ENCODE data around the gene ELF3.
A peak's percentile ranks its signal among the peaks of the same experiment; 100 is the strongest.
"Not testable (repeated sequence)": the region's sequence is repeated elsewhere in the genome, so short reads cannot be mapped to it uniquely, and the experiment has no call there.

ELF3 gene

DNA sequence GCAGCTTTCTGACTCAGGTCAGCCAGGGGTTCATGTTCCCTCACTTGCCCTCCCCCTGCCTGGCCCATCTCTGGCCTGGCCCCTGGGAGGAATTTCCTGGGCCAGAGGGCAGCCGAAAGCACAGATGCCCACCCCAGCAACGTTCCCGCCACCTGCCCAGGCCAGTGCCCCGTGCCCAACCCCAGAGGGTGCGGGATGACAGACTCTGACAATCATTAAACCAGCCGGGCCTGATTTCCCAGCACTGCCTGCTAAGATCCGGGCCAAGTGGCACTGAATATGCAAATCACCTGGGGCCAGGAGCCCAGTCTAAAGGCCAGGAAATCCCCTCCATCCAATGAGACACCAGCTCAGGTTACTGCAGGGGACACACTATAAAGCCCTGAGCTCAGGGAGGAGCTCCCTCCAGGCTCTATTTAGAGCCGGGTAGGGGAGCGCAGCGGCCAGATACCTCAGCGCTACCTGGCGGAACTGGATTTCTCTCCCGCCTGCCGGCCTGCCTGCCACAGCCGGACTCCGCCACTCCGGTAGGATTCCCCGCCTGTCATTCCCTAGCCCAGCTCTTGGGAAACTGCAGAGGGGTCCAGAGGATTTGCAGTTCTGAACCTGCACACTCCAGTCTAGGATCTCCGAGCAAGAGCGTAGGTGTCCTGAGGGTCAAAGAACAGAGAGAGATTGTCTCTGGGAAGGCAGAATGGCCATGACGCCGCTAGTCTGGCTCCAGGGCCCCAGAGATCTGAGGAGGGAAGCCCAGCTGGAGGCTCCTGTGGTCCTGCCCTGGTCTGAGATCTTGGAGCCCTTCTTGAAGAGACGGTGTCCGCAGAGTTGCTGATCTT is at the start of gene ELF3:
Gene ELF3 (plus strand): TSS at position 408 of the 836 bp plus-strand sequence. CDS start 550 bp downstream, outside the sequence.
- DNase-seq = peak; percentile 97

DNA sequence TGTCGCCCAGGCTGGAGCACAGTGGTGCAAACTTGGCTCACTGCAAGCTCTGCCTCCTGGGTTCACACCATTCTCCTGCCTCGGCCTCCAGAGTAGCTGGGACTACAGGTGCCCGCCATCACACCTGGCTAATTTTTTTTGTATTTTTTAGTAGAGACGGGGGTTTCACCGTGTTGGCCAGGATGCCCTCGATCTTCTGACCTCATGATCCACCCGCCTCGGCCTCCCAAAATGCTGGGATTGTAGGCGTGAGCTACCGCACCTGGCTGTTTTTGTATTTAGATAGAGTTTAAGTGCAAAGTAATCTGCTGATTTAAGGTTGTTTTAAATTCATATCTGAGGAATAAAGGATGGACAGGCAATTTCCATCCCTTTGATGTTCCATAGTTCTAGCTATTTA is 48.0 kb upstream of the ELF3 start:
- not testable (repeated sequence) for DNase-seq

GRCh38 chr1:201964261-201964660 is 46.1 kb upstream of the ELF3 start:
- no peak for DNase-seq

GRCh38 chr1:201966171-201966570 is 44.2 kb upstream of the ELF3 start:
- no peak for DNase-seq

DNA sequence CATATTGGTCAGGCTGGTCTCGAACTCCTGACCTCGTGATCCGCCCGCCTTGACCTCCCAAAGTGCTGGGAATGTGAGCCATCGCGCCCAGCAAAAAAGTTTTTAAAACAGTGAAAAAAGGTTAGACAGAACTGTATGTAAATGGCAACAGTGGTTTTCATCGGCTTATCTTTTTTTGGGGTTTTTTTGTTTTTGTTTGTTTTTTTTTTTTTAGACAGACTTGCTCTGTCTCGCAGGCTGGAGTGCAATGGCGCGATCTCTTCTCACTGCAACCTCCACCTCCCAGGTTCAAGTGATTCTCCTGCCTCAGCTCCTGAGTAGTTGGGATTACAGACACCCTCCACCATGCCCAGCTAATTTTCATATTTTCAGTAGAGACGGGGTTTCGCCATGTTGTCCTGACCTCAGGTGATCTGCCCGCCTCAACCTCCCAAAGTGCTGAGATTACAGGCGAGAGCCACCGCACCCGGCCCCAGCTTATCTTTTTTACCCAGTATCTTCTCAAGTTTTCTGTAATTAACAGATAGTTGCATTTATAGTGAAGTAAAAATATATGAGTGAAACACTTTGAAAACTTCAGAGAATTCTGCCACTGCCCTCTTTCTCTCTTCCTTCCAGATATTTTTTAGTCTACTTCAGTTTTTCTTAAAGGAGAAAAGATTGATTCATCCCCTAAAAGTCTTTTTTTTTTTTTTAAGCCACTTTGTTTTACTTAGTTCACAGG is 42.0 kb upstream of the ELF3 start:
- DNase-seq = no peak

DNA sequence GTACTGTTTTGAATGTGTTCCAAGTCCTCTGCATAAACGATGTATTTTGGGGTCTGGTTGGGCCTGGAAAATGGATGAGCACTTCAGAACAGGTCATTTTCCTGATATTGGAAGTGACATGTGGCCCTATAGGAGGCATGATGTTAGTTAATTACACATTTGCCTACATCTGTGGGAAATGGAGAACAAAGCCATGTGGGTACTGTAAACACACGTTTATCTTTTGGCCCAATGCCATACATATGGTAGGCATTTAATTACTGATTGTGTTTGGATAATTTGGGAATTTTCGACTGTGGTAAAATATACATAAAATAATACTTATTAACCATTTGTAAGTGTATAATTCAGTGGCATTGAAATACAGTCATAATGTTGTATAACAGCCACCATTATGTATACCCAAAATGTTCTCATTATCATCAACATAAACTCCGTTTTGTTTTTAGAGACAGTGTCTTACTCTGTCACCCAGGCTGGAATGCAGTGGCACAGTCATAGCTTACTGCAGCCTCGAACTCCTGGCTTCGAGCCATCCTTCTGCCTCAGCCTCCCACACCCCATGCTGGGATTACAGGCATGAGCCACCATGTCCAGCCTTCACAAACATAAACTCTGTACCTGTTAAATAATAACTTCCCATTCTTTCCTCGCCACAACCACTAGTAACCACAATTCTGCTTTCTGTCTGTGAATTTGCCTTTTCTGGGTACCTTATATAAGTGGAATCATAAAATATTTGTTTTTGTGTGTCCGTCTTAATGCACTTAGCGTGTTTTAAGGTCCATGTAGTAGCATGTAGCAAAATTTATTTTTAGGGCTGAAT is 39.8 kb upstream of the ELF3 start:
- DNase-seq = no peak

DNA sequence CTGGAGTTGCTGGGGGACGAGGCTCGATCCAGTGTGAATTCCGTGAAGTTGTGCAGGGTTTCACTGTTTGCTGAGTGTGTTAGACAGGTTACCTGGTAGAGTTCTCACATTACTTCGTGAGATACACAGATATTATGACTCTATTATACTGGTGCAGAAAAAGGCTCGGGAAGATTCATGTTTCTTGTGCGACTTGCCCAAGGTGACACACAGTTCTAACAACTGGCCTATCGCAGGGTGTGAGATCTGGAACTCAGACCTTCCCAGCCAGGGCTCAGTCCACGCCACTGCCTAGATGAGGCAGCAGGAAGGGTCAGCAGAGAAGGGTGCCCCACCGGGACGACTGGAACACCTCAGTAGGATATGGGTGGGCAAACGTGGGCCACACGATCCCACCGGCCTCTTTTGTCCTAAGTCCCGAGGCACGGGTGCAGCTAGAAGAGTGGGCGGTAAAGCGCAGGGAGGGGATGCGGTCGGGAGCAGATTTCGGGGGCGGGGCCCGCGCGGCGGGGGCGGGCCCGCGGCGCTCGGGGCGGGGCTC is 28.2 kb upstream of the ELF3 start:
- peak; percentile 87 for DNase-seq

DNA sequence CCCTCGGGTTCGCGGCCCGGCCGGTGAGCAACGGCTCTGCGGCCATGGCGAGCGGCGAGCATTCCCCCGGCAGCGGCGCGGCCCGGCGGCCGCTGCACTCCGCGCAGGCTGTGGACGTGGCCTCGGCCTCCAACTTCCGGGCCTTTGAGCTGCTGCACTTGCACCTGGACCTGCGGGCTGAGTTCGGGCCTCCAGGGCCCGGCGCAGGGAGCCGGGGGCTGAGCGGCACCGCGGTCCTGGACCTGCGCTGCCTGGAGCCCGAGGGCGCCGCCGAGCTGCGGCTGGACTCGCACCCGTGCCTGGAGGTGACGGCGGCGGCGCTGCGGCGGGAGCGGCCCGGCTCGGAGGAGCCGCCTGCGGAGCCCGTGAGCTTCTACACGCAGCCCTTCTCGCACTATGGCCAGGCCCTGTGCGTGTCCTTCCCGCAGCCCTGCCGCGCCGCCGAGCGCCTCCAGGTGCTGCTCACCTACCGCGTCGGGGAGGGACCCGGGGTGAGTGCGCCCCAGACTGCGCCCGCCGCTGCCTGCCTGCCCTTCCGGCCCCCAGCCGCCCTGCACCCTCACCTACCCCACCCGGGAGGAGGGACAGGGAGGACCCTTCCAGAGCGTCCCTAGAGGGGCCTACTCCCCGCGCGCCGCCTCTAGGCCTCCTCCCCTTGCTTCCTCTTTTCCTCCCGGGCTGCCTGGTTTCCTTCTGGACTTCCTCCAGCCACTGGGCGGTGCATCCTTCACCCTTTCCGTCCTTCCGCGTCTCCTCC is 27.6 kb upstream of the ELF3 start, which contains the start of gene RNPEP:
Gene RNPEP (plus strand): TSS at position 26 of the 757 bp plus-strand sequence. CDS start 19 bp downstream, at position 45.
- DNase-seq = peak; percentile 90

- DNase-seq = no peak
Observed at GRCh38 chr1:201983380-201983805, 27.0 kb upstream of the ELF3 start.

GRCh38 chr1:201984446-201984845 is 25.9 kb upstream of the ELF3 start:
- no peak for DNase-seq

DNA sequence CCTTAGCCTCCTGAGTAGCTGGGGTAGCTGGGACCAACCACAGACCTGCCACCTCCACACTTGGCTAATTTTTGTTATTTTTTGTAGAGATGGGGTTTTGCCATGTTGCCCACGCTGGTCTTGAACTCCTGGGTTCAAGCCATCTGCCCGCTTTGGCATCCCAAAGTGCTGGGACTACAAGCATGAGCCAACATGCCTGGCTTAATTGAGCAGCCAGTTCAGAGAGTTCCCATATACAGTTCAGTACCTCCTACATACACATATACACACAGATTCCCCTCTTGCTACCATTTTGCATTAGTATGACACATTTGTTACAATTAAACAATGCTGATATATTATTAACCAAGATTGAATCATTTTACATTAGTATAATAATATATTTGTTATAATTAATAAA is 25.0 kb upstream of the ELF3 start:
- DNase-seq = no peak

GRCh38 chr1:201988601-201989000 is 21.8 kb upstream of the ELF3 start:
- DNase-seq = no peak

- no peak for DNase-seq
Observed at GRCh38 chr1:201989354-201990128, 20.8 kb upstream of the ELF3 start.

DNA sequence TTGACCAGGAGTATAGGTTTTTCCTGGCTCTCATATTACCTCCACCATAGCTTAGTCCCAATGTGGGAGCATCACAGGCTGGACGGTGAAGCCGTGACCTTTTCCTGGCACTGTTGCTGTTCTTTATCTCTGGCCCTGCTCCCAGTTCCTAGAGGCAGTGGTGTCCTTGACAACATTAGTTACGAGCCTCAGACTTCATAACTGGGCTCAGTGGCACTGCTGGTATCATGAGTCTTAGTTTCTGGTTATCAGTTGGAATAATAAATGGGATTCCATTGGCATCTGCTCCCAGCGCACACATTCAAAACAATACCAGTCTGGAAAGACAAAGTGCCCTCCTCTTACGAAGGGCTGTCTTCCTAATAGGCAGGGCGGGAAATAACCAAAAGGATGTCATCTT is 20.0 kb upstream of the ELF3 start:
- no peak for DNase-seq

DNA sequence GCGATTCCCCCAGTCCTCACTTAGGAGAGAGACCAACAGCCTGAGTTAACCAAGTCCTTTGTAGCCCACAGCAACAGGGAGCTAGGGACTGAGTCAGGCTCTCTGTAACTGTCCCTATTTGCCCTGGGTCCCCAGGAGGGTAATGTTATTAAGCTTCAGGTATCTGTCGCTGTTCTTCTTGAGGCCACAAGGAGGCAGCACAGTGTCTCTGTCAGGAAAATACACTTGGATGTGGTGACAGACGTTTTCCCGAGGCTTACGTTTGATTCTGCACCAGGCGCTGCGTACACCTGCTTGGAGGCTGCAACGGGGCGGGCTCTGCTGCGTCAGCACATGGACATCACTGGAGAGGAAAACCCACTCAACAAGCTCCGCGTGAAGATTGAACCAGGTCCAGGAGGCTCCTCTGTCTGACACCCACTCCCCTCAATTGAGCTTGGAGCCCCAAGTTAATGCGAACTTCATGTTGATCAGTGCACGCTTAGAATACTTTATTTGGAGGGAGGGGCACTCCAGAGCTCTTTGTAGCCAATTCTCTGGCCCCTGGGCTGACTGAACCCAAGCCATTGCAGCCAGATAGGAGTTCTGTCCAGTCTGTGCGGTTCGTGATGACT is 10.7 kb upstream of the ELF3 start:
- DNase-seq = peak; percentile 71

GRCh38 chr1:202002507-202002906 is 7.9 kb upstream of the ELF3 start:
- no peak for DNase-seq

DNA sequence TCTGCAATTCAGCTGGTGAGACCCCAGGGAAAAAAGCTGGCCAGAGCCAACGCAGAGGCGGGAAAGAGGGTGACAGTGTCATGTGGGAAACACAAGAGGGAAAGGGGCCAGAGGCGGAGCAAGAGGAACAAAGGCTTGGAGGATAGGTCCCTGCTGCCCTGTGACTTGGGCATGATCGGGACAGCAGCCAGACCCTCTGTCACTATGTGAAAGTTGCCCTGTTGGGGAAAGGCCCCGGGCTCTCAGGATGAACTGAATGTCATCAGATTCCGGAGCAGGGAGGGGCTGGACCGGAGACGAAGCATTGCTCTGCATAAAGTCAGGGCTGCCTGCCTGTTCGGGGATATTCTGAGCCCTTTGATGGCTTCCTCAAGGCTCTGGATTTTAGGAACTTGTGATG is 5.7 kb upstream of the ELF3 start:
- peak; percentile 65 for DNase-seq

DNA sequence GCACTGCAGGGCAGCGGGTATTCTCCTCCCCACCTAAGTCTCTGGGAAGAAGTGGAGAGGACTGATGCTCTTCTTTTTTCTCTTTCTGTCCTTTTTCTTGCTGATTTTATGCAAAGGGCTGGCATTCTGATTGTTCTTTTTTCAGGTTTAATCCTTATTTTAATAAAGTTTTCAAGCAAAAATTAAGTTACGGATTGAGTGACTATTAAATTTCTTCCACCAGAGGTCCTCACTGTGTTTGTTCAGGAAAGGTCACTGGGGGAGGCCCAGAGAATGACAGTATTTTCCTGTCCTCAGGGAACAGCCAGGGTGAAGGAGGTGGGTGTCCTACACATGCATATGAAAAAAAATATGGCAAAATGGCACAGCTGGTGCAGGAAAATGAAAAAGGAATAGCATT is 4.4 kb upstream of the ELF3 start:
- no peak for DNase-seq

GRCh38 chr1:202007304-202007703 is 3.1 kb upstream of the ELF3 start:
- DNase-seq = no peak

GRCh38 chr1:202007805-202008489 is 2.4 kb upstream of the ELF3 start:
- DNase-seq = peak; percentile 97
